GM12873 (cell line): ENCODE measurements around the gene CREB3L2.

Source experiments
- TF ChIP-seq, protein P1 (sequence below): IDR thresholded peaks from 2 replicates; pipeline ENCODE4 v1.5.1; 2012; ENCODE audit warnings: low read depth, mild to moderate bottlenecking, moderate library complexity, low read length, control low read depth; ENCODE audit not compliant: insufficient read depth; ENCODE audit errors: missing control alignments

The CREB3L2 gene

DNA sequence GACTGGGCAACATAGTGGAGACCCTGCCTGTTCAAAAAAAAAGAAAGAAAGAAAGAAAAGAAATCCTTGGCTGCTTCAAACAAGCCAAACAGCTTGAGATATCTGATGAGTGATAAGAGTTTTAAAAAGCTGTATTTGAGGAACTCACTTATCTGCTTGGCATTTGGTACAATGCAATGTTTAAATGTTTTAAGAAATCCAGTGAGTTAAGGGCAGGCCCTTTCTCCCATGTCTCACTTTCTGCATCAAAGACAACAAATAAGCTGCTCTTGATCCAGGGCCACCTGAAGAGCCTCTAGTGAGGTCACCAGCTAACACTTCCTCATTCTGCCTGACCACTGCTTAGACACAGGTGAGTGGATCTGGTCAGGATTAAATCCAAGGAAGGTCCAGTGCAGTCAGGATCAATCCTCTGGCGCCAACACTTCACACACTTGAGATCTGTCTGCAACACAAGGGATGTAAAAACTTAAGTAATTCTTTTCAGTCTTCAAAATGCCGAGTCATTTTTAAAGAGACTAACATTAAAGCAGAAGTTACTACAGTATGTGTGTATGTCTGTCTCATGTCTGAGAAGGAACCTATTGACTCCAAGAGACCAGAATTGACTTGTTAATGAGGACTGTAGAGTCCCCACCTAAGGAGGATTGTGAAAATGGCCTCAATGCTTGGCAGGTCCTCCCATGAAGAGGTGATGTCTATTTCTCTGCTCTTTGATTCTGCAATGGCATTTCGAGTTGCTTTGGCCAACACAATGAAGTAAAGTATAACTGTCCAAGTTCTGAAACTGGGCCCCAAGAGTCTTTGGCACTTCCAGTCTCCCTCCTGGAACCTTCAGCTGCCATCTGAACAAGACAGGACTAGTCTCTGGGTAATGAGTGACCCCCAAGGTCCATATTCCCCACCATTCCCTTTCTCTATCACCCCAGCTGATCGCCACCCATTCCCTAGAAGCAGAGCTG is 43.1 kb downstream of the CREB3L2 start:
- TF ChIP-seq, protein P1, sequence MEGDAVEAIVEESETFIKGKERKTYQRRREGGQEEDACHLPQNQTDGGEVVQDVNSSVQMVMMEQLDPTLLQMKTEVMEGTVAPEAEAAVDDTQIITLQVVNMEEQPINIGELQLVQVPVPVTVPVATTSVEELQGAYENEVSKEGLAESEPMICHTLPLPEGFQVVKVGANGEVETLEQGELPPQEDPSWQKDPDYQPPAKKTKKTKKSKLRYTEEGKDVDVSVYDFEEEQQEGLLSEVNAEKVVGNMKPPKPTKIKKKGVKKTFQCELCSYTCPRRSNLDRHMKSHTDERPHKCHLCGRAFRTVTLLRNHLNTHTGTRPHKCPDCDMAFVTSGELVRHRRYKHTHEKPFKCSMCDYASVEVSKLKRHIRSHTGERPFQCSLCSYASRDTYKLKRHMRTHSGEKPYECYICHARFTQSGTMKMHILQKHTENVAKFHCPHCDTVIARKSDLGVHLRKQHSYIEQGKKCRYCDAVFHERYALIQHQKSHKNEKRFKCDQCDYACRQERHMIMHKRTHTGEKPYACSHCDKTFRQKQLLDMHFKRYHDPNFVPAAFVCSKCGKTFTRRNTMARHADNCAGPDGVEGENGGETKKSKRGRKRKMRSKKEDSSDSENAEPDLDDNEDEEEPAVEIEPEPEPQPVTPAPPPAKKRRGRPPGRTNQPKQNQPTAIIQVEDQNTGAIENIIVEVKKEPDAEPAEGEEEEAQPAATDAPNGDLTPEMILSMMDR = no peak

DNA sequence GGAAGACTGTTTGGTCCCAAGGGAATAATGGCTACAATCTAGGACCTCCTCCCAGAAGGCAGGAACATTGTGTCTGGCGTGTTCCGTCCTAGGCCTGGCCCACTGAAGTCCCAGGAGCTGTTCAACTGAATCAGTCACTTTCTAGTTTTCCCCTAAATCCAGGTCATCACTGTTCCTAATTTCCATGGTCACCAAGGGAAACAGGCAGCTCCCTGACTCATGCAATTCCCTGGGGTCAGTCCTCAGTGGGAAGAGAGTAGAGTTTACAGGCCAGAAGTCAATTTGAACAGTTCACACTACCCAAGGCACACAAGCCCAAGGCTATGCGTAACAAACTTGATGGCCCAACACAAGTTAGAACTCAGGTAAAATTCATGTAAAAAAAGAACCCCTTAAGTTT is 44.0 kb downstream of the CREB3L2 start:
- TF ChIP-seq, protein P1 = no peak

DNA sequence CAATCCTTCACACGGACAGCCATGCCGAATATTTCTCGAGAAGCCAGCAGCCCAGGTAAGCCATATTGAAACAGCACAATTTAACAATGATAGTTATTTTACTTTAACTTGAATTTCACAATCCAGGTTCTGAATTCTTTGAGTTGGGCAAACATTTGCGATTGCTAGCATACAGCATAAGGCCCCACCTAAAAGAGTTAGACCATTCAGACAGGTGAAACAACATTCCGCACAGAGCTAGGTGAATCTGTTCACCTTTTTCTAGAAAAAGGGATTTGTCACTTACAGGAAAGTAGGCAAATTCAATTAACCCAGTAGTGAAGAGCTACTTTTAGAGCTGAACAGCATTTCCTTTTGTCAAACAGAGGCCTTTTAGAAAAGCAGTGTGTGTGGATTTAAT is 45.3 kb downstream of the CREB3L2 start:
- TF ChIP-seq, protein P1 = no peak

DNA sequence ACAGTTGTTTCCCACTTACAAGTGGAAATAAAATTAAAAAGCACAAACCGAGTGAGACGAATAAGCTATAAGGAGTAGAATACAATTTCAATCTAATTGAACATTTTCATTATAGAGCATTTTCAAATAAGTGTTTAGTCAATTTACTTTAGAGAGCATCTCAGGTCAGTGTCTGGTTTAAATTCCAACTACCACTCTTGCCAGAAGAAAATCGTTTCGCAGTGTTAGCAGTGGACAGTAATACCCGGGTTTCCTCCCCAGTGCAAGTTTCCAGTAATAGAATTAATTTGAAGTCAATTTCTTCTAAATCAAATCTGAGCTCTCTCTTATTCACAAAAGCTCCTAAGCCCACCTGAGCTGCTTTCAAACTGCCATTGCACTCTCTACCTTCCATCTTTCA is 45.7 kb downstream of the CREB3L2 start:
- TF ChIP-seq, protein P1 = no peak

DNA sequence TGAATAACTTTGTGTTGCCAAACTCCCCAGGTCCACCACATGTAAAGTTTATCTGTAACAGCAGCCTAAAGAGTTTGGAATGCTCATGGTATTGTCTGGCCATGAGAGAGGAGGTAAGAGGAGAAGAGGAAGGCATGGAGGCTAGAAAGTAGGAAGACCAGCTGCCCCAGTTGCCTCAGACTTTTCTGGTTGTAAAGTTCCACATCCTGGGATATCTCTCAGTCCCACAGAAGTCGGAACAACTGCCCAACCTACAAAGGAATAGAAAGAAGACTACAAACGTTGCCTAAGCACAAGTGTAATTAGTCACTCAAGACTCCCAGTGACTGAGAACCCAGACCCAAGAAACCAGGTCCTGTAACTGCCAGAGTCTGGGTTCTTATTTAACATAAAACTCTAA is 47.3 kb downstream of the CREB3L2 start:
- TF ChIP-seq, protein P1 = no peak

DNA sequence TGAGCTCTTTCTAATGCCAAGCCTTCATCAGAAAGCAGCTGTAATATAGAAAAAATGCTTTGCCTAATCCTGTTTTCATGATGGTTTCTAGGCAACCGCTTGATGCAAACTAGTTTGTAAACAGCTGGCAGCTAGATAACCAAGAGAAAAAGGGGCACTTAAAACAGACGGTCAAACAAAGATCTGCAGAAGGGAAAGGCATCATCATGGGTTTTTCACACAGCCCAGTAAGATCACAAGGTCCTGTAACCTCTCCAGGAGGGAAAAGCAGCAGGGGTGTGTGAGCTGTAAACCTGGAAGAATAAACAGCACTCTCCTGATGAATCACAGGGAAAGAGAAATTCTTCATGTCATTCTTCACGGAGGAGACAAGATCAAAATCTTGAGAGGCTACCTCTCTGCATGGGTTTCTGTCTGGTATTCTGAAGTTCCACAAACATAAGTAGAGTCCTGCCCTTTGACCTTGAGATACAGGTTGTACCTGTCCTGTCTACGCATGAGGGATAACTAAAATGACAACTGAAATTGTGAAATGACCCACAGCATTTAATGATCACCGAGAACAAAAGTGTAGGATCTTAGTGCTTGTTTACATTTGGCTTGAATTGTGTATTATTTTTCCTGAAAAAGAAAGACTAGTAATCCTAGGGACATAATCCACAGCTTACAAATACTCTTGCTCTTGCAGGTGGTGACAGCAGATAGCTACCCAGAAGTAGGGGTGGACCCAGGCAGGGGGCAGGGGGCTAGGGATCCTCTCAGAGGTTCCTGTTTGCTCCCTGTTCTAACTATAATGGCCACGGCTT is 48.0 kb downstream of the CREB3L2 start:
- TF ChIP-seq, protein P1 = no peak

DNA sequence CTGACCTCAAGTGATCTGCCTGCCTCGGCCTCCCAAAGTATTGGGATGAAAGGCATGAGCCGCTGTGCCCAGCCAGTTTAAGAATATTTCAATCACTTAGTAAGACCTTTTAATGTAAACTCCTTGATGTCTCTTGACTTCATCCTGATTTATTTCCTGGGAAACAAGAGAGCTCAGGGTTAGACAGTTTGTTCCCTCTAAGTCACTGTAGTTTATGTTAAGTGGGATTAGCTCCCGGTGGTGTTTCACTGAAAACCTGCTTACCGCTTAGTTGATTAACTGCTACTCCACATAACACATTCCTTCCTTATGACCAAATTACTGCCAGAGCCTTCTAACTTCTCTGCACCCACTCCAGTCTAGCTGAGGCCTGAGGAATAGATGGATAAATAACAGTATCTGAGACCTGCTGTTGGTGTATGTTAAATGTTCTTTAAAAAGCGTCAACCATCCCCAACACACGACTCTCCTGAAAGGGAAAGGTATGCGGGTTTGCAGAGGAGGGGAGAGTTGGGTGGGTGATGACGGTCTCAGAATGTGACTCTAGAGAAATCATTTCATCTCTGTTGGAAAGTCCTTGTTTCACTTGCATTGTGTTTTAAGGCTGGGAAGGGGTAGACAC is 48.7 kb downstream of the CREB3L2 start:
- TF ChIP-seq, protein P1 = no peak
